Colonic mucosa (tissue), 4 donors: ENCODE results near the gene RNF213. TPM values are rescaled to one million over a fixed set of nuclear protein-coding genes. Genes with fewer than 3 reads are reported as not detected.
"Not testable (repeated sequence)": the region's sequence is repeated elsewhere in the genome, so short reads cannot be mapped to it uniquely, and the experiment has no call there.

ENCODE experiments used
- DNase-seq: peaks from one replicate; pipeline ENCODE4 v3.0.0-alpha.2; 2020
- H3K27ac ChIP-seq: fragments of 200-600 bp; one replicate; pipeline ENCODE4 v1.8.0; 2021
- H3K27me3 ChIP-seq: fragments of 200-600 bp; one replicate; pipeline ENCODE4 v1.8.0; 2021
- H3K36me3 ChIP-seq: fragments of 200-600 bp; one replicate; pipeline ENCODE4 v1.8.0; 2021
- H3K4me1 ChIP-seq: fragments of 200-600 bp; one replicate; pipeline ENCODE4 v1.8.0; 2021; ENCODE audit warnings: mild to moderate bottlenecking
- H3K4me3 ChIP-seq: fragments of 200-600 bp; one replicate; pipeline ENCODE4 v1.8.0; 2021
- H3K9ac ChIP-seq, 2 donors: one replicate each; pipeline ENCODE4 v1.7.0; 2013; ENCODE audit warnings: control low read depth in 2 of 2, low read depth in 2 of 2, low read length in 2 of 2
- H3K9me3 ChIP-seq: fragments of 200-600 bp; one replicate; pipeline ENCODE4 v1.8.0; 2021
- CTCF ChIP-seq: fragments of 200-600 bp; IDR thresholded peaks from one replicate; pipeline ENCODE4 v1.8.0; 2022; ENCODE audit warnings: antibody characterized with exemption, mild to moderate bottlenecking
- intact Hi-C: fragments of 100-400 bp; cut with DNase I; formaldehyde crosslinking; loops from one replicate; pipeline ENCODE4 v1.14.1; 2022
- total RNA-seq, 2 donors: library from RNA; stranded (reverse); fragmentation: NEBNext Ultra II Directional in 1 of 2; extraction: Animal tissue kit (Norgen Biotek cat#: 25700) in 1 of 2; gene quantifications; one replicate each; pipeline ENCODE4 v1.2.1, GENCODE V29; 2021
- donor health status: healthy.
- donor health status: DM: no; HTN: no; CAD: no.
- donor health status: DM: no; HTN: no; CAD: no.

RNF213 gene
- total RNA-seq, 2 donors from 2014 or later = 80.8 to 101 TPM

GRCh38 chr17:80254396-80255251 is 6.0 kb upstream of the RNF213 start:
- peaks cover 11% of the 10 kb centered on the region for H3K4me1 ChIP-seq
- peak overlapping the region; percentile 73 for H3K27ac ChIP-seq
- DNase-seq = peak; percentile 79
- no peak for TF ChIP-seq CTCF
- peak overlapping the region in 1 of 2 donors; percentile 14 for H3K9ac ChIP-seq
- no peaks in the 10 kb centered on the region for H3K36me3 ChIP-seq
- intact Hi-C loops = loop anchor here (5.0 to 10.0 kb wide), 2 partner anchors 110 to 172 kb away; partner anchors contain the start of gene EIF4A3
- H3K4me3 ChIP-seq = no peak overlapping the region
- H3K27me3 ChIP-seq = no peaks in the 10 kb centered on the region
- H3K9me3 ChIP-seq = no peaks in the 10 kb centered on the region

DNA sequence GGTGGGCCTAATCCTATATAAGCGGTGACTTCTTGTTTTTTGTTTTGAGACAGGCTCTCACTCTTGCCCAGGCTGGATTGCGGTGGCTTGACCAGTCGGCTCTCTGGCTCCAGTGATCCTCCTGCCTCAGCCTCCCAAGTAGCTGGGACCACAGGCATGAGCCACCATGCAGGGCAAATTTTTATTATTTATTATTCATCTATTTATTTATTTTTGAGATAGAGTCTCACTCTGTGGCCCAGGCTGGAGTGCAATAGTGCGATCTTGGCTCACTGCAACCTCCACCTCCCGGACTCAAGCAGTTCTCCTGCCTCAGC is 4.7 kb upstream of the RNF213 start:
- no peak overlapping the region for H3K27ac ChIP-seq
- intact Hi-C loops = loop anchor here (10.0 kb wide), 1 partner anchor 111 kb away; the partner anchor contains the start of gene EIF4A3
- H3K36me3 ChIP-seq = no peaks in the 10 kb centered on the region
- DNase-seq = no peak
- no peak overlapping the region for H3K9ac ChIP-seq
- H3K9me3 ChIP-seq = no peaks in the 10 kb centered on the region
- H3K4me3 ChIP-seq = no peak overlapping the region
- no peak for TF ChIP-seq CTCF
- H3K27me3 ChIP-seq = no peaks in the 10 kb centered on the region
- H3K4me1 ChIP-seq = peaks cover 11% of the 10 kb centered on the region

GRCh38 chr17:80257716-80258213 is 2.9 kb upstream of the RNF213 start:
- DNase-seq = peak; percentile 74
- Histone ChIP-seq H3K36me3 (no peaks in the 10 kb centered on the region), H3K9me3 (no peaks in the 10 kb centered on the region), H3K4me3 (no peak overlapping the region), H3K27ac (peak overlapping the region; percentile 87), H3K9ac (peak overlapping the region in 1 of 2 donors; percentile 34), H3K27me3 (no peaks in the 10 kb centered on the region), H3K4me1 (peaks cover 14% of the 10 kb centered on the region)
- TF ChIP-seq CTCF = no peak
- intact Hi-C loops = loop anchor here (10.0 kb wide), 1 partner anchor 113 kb away; the partner anchor contains the start of gene EIF4A3

GRCh38 chr17:80258296-80258695 is 2.4 kb upstream of the RNF213 start:
- H3K27ac ChIP-seq = peak overlapping the region; percentile 87
- H3K4me1 ChIP-seq = peaks cover 19% of the 10 kb centered on the region
- H3K27me3 ChIP-seq, H3K9ac ChIP-seq, H3K36me3 ChIP-seq, H3K4me3 ChIP-seq, DNase-seq, H3K9me3 ChIP-seq: not testable (repeated sequence)
- intact Hi-C loops = loop anchor here (10.0 kb wide), 1 partner anchor 113 kb away; the partner anchor contains the start of gene EIF4A3

DNA sequence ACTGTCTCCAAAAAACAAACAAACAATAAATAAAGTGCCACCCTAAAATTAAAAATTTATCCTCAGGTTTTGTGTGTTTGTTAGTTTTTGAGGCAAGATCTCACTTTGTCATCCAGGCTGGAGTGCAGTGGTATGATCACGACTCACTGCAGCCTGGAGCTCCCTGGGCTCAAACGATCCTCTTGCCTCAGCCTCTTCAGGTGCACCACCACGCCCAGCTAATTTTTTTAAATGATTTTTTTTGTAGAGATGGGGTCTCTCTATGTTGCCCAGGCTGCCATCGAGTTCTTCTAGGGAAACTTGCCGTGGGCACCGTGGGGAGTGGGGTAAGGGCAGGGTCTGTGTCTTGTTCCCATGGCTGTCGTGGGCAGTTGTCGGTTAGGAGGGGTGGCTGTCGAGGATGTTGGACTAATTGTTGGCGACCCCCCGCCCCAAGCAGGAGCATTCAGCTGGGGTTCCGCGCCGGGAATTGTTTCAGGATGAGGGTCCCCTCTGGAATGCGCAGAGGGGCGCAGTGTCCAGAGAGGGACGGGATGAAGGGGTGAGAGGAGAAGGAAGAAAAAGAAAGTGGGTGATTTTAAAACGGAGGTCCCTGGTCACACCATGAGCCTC is 1.1 kb upstream of the RNF213 start:
- TF ChIP-seq CTCF = no peak
- no peaks in the 10 kb centered on the region for H3K27me3 ChIP-seq
- H3K9me3 ChIP-seq = no peaks in the 10 kb centered on the region
- H3K9ac ChIP-seq = peak overlapping the region; percentile 82 to 91
- intact Hi-C loops = loop anchor here (10.0 kb wide), 1 partner anchor 115 kb away; the partner anchor contains the start of gene EIF4A3
- peak overlapping the region; percentile 56 for H3K4me3 ChIP-seq
- H3K27ac ChIP-seq = peak overlapping the region; percentile 94
- peaks cover 16% of the 10 kb centered on the region for H3K4me1 ChIP-seq
- no peaks in the 10 kb centered on the region for H3K36me3 ChIP-seq
- no peak for DNase-seq
